G401 (cell line): ENCODE data around the gene SLC2A2. TPM values are rescaled to one million over a fixed set of nuclear protein-coding genes. Genes with fewer than 3 reads are reported as not detected.
"Not testable (repeated sequence)": the region's sequence is repeated elsewhere in the genome, so short reads cannot be mapped to it uniquely, and the experiment has no call there.

Experiments used
- DNase-seq: peaks from one replicate; pipeline ENCODE4 v3.0.0-alpha.2; 2015; ENCODE audit warnings: low spot score
- in situ Hi-C: cut with HindIII; loops from 2 replicates; pipeline ENCODE4 v1.10.0; 2016; ENCODE audit warnings: low sequenced_read_pairs, mixed read lengths
- total RNA-seq: library from RNA; depleted of rRNA; stranded (reverse); fragments of >200 nt; shearing (Covaris generic); gene quantifications from 2 replicates; pipeline ENCODE4 v1.2.3, GENCODE V29; 2014

Gene SLC2A2
- total RNA-seq, 1 experiment from 2014 or later: not detected

DNA sequence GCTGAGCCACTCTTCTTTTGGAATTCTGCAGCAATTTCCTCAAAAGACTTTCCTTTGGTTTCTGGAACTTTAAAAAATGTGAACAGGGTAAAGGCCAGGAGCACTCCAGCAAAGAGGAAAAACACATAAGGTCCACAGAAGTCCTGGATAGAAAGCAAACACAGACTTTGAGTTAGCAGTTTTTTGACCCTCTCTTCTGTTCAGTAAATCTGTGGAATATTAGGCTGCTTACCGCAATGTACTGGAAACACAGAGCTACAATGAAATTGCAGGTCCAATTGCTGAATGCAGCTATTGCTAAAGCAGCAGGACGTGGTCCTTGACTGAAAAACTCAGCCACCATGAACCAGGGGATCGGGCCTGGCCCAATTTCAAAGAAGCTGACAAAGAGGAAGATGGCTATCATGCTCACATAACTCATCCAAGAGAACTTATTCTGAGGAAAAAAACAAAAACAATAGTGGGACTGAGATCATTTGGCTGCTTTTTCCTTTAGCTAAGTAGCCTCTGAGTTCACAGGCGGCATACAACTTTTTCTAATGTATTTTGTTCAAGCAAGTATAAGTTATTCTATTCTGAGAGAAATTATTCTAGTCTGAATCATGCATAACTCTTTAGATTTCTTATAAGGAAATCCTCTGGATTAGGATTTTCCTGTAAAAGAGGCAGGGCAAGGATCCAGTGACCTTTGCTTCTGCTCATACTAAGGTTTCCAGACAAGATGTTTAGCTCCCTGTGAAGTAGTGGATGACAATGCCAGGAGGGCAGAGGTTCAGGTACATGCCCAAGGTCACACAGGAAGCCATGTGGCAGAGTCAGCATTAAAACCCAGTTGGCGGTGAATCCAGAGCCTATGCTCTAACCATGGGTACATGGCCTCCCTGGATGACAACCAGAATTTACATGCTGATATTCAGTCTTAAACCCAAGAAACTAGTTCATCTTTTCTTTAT lies 28.3 kb downstream of the SLC2A2 start:
- in situ Hi-C loops: no loop called here
- no peak for DNase-seq

DNA sequence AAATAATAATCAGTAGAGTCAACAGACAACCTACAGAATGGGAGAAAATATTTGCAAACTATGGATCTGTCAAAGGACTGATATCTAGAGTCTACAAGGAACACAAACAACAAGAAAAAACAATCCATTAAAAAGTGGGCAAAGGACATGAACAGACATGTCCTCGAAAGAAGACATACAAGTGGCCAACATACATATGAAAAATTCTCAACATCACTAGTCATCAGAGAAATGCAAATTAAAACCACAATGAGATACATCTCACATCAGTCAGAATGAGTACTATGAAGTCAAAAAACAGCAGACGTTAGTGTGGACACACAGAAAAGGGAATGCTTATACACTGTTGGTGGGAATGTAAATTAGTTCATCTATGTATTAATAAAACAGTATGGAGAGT lies 33.7 kb downstream of the SLC2A2 start:
- in situ Hi-C loops: no loop called here
- no peak for DNase-seq

DNA sequence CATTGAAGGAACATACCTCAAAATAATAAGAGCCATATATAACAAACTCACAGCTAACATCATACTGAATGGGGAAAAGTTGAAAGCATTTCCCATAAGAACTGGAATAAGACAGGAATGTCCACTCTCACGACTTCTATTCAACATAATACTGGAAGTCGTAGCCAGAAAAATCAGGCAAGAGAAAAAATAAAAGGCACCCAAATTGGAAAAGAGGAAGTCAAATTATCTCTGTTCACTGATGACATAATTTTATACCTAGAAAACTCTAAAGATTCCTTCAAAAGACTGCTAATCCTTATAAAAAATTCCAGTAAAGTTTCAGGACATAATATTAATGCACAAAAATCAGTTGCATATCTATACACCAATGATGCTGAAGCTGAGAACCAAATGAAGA lies 34.9 kb downstream of the SLC2A2 start:
- in situ Hi-C loops: no loop called here
- no peak for DNase-seq

GRCh38 chr3:170989100-170989648 lies 37.3 kb downstream of the SLC2A2 start:
- in situ Hi-C loops: no loop called here
- DNase-seq: no peak

- DNase-seq: no peak
- in situ Hi-C loops: no loop called here
Observed at GRCh38 chr3:170988378-170988777, 38.1 kb downstream of the SLC2A2 start.

DNA sequence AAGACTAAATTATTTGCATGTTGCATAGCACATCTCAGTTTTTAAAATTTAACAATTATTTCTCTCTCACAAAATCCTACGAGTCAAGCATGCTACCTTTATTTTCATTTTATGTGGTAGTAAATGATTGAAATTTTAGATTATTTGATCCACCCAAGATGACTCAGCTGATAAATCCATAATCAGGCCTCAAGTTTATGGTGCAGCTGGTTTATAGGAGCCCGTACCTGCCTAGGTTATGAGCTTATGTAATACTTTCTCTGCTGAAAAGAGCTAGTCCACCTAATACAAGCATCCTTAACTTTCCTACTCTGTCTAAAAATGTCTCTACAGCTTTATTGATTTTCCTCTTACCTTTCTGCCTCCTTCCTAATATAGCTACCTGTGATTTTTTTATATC lies 41.2 kb downstream of the SLC2A2 start:
- no peak for DNase-seq
- in situ Hi-C loops: no loop called here

DNA sequence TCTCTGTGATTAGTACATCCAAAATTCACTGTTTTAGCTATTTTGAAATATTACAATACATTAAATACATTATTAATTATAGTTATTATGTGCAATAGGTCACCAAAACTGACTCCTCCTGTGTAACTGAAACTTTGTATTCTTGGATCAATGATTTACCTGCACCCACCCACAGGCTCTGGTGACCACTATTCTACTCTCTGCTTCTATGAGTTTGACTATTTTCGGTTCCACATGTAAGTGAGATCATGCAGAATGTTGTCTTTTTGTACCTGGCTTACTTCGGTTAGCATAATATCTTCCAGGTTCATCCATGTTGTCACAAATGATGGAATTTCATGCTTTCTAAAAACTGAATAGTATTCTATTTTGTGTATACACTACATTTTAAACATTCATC lies 43.8 kb downstream of the SLC2A2 start:
- no peak for DNase-seq
- in situ Hi-C loops: no loop called here

DNA sequence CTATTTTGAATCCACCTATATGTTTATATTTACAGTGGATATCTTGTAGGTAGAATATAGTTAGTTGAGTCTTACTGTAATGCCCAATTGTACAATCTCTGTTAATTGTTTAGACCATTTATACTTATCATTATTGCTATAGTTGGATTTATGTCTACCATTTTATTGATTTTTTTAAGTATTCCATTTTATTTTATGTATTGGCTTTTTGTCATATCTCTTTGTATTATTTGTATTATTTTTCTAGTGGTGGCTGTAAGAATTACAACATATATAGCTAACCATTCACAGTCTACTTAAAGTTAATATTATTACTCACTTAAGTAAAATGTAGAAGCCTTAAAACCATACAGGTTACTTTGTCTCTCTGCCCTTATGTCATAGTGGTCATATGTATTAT lies 46.1 kb downstream of the SLC2A2 start:
- in situ Hi-C loops: no loop called here

GRCh38 chr3:170977949-170978745 lies 48.4 kb downstream of the SLC2A2 start:
- no peak for DNase-seq
- in situ Hi-C loops: no loop called here

More for the DNA sequence above, 46.1 kb downstream of the SLC2A2 start:
- DNase-seq: no peak

GRCh38 chr3:170976190-170976519 lies 50.4 kb downstream of the SLC2A2 start:
- in situ Hi-C loops: no loop called here
- DNase-seq: no peak

DNA sequence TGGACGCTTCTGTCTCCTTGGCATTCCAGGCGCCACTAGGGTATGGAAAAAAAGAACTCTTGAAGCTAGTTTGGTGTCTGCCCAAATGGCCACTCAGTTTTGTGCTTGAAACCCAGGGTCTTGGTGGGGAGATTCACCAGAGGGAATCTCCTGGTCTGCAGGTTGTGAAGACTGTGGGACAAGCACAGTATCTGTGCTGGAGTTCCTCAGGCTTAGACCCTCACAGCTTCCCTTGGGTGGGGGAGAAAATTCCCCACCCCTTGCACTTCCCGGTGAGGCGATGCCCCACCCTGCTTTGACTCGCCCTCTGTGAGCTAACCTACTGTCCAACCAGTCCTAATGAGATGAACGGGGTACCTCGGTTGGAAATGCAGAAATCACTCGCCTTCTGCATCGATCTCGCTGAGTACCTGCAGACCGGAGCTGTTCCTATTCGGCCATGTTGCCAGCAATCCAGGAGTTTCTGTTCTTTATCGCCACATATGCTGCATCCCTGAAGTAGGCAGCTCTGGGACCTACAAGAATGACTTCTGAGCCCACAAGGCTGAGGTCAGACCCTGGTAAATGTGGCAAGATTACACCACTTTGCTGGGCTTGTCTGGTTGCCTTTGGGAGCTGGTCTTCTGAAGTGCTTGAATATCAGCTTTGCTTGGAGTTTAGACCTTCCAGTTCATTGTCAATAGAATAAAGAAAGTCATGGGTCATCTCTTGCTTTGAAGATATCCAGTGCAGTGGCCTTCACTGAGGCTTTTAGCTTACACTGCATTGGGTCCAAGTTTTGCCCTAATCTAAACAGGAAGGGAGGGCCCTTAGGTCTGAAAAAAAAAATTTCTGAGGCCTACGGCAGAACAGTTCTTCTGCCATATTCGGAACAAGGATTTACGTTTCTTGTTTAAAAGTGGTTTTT lies 51.0 kb downstream of the SLC2A2 start:
- no peak for DNase-seq
- in situ Hi-C loops: no loop called here

- no peak for DNase-seq
- in situ Hi-C loops: no loop called here
Observed at GRCh38 chr3:170974872-170975271, 51.6 kb downstream of the SLC2A2 start.

DNA sequence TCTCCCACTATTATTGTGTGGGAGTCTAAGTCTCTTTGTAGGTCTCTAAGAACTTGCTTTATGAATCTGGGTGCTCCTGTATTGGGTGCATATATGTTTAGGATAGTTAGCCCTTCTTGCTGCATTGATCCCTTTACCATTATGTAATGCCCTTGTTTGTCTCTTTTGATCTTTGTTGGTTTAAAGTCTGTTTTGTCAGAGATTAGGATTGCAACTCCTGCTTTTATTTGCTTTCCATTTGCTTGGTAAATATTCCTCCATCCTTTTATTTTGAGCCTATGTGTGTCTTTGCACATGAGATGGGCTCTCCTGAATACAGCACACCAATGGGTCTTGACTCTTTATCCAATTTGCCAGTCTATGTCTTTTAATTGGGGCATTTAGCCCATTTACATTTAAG lies 53.6 kb downstream of the SLC2A2 start:
- DNase-seq, in situ Hi-C loops: not testable (repeated sequence)

- in situ Hi-C loops: no loop called here
- no peak for DNase-seq
Observed at GRCh38 chr3:170967126-170967525, 59.4 kb downstream of the SLC2A2 start.

GRCh38 chr3:170966495-170966894 lies 60.0 kb downstream of the SLC2A2 start:
- no peak for DNase-seq
- in situ Hi-C loops: no loop called here

- in situ Hi-C loops: no loop called here
- DNase-seq: no peak
Observed at GRCh38 chr3:170962411-170962810, 64.1 kb downstream of the SLC2A2 start.

DNA sequence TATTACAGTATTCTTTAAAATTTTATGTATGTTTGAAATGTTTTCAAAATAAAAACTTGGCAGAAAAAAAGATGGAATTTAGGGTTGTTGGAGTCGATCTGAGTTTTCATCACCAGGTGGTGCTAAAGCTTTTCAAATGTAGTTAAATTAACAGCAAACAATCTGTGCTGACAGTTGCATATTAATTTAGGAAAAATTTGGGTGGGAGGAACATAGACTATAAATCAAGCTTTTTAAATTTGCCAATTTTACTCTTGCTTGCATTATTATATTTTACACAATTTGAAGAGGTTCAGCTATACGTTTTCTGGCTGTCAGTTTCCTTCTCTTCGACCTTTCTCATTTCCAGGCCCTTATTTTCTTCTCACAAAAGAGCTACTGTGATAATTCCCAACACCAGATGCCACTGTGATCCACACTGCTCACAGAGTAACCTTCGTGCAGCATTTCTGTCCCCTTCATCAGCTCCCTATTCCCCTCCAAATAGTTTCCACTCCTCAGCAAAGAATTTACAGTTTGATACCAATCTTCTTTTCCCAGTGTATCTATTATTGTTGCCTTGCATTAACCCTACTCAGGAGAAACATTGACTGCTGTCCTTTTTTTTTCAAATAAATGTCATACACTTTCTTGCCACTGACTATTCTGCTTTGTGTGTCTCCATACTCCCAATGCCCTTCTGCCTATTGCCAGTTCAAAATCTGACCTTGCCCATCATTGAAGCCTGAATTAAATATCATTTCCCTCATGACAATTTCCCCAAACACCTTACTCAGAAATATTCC lies 64.7 kb downstream of the SLC2A2 start:
- DNase-seq: peak; percentile 45
- in situ Hi-C loops: no loop called here

GRCh38 chr3:170959457-170959856 lies 67.1 kb downstream of the SLC2A2 start:
- in situ Hi-C loops: no loop called here
- DNase-seq: no peak
